ENCODE results near the gene CRLF3. TPM values are rescaled to one million over a fixed set of nuclear protein-coding genes. Genes with fewer than 3 reads are reported as not detected.

CRLF3 gene
- total RNA-seq, result 11.3 and 13.5 TPM in 2 replicates

GRCh38 chr17:30824356-30825145 is at the start of gene CRLF3:
CRLF3 (minus strand) TSS chr17:30824692; CDS start chr17:30824651, 41 bp downstream.

GRCh38 chr17:30831663-30832437 is 7.4 kb upstream of the CRLF3 start, which contains the start of gene ATAD5:
ATAD5 (plus strand) TSS chr17:30831966; CDS start chr17:30832348, 382 bp downstream.

Other genes starting within 250 kb of the CRLF3 start
- gene ATAD5, start 7.3 kb upstream of the CRLF3 start, total RNA-seq, result 1.1 and 1.2 TPM in 2 replicates
- gene TEFM, start 81.5 kb upstream of the CRLF3 start, total RNA-seq, result 10.4 and 20.0 TPM in 2 replicates
- gene ADAP2, start 97.3 kb upstream of the CRLF3 start, total RNA-seq, result 2.9 and 9.4 TPM in 2 replicates
- 13.8 and 16.1 TPM in 2 replicates for gene RNF135, start 146.3 kb upstream of the CRLF3 start, total RNA-seq

Measured in myometrial cell (primary cell).